ENCODE data around the gene OASL.

Gene OASL

DNA sequence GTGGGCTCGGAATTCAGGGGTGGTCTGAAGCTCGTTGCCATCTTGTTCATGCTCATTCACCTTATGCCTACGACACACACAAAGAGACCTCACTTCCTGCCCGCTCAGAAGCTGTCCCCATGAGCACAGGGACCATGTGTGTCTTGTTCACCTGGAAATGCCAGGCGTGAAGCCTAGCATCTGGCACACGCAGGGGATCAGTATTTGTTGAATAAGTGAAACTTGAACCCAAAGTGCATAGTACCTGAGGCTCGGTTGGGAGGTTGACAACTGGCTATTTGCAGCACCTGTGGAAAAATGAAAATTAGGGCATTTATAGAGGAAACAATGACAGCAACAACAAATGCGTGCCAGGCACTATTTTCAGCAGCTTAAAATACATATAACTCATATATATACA, 28.2 kb downstream of the OASL start:
- DNase-seq: no peak

- no peak for DNase-seq
These were observed 29.3 kb downstream of the OASL start for GRCh38 chr12:121009741-121010140.

DNA sequence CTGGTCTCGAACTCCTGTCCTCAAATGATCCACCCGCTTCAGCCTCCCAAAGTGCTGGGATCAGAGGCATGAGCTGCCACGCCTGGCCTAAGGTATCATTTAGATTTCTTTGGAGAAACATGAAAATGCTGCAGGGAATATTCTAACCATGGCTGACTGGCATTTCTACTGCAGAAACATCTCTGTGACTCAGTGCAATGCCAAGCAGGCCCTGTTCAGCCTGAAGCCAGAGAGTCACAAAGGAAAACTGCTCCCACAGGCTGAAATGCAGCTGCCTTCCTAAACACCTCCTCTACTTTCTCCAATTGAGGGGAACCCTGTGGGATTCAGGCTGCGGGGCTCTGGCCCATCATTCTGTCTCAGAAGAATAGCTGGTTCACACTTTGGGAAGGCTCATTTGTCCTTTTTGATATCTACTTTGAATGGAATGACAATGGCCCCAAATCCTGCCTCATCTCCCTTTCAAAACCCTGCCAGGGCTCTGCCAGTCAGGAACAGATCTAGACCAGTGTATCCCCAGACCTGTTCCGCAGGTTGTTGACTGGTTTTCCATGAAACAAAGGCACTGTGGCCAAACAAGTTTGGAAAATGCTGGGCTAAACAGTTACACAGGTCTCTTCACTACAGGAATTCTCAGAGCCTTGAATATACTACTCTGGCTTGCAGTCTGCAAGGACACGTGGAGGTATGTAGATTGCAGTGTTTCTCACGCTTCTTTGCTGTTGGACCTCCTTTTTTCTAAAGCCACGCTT, 30.5 kb downstream of the OASL start:
- no peak for DNase-seq

DNA sequence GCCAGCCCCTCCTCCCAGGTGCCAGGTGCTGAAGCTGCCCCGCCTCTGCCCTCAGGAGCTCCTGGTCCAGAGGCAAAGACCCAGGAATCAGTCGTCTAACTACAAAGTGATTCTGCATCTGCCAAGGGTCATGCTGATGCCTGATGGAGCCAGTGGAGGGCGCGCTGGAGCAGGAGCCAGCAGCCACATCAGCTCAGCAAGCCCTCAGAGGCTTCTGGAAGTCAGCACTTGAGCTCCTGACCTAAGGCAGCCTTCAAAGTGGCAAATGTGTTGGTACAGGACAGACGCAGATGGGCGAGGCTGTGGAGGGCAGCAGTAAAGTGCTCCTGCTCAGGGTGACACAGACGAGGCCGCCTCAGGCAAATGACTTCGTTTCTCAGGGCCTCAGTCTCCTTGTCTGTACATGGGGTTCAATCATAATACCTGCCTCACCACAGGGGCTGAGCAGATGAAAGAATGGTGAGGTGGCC, 33.7 kb downstream of the OASL start:
- peak; percentile 74 for DNase-seq

DNA sequence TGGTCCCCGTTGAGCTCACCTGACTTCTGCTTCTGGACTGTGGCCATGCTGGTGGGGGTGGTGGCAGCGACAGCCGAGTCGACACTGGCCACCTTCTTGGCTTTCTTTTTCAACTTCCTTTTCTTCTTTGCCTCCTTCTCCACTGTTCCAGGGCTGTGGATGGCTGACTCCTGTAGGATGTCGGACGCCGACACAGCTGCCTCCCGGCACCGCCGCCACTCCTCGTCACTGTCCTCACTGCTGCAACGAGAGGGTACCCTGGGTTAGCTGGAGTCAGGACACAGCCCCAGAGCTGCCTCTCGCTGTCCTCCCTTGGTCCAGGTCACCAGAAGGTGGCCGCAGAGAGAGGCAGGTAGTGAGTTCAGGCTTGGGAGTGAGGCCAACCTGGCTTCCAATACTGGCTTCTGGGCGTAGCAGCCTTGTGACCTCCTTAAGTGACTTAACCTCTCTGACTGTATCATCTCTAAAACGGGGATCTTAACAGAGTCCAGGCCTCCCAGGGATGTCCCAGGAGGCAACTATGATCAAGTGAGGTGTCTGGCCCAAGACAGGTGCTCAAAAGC, 34.7 kb downstream of the OASL start:
- DNase-seq: no peak

DNA sequence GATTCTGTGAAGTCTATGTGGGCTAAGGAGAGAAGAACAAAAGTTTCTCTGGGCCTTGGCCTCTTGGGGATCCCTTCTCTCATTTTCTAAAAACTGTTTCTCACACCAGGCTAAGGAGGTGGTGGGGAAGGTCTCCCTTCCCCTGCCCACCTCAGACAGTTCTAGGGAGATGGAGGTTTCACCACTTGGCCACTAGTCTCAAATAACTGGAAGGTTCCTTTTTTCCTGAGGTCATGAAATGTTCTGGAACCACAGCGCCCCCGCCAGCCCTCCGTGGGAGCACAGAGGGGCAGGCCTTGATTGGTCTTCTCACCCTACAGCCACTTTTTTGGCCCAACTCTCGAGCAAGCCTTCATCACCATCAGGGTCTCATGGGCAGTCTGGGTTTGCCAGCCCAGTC, 35.4 kb downstream of the OASL start:
- DNase-seq: no peak

GRCh38 chr12:121001841-121002483, 37.1 kb downstream of the OASL start:
- DNase-seq: no peak

GRCh38 chr12:121001060-121001459, 38.0 kb downstream of the OASL start:
- DNase-seq: no peak

- DNase-seq: no peak
These were observed 38.5 kb downstream of the OASL start for GRCh38 chr12:121000530-121000929.

- DNase-seq: no peak
These were observed 39.6 kb downstream of the OASL start for GRCh38 chr12:120999191-121000120.

DNA sequence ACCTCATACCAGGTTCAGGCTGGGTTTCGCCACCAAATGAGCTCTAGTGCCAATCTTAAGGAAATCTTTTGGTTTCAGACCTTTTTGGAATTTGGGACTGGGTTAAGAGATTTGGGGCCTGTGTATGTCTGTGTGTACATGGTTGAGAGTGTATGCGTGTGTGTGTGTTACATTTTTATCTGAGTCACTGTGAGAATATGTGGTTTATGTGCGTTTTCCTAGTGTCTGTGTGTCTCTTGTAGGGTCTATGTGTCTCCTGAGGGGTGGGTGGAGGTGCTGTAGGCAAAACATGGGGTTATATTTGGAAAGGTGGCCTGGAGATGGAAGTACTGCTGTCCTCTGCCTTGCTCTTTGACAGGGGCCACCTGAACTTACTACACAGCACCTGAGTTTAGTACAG, 40.6 kb downstream of the OASL start:
- no peak for DNase-seq

DNA sequence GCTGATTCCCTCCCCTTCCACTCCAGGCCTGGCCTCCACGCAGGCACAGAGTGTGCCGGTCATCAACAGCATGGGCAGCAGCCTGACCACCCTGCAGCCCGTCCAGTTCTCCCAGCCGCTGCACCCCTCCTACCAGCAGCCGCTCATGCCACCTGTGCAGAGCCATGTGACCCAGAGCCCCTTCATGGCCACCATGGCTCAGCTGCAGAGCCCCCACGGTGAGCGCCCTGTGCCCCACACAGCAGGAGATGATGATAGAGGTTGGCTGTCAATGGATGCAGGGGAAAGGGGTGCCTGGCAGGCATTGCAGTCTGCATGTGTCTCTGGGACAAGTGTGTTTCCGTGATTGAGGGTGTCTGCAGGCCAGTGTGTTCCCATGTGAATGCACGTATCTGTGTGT, 41.6 kb downstream of the OASL start:
- DNase-seq: no peak

DNA sequence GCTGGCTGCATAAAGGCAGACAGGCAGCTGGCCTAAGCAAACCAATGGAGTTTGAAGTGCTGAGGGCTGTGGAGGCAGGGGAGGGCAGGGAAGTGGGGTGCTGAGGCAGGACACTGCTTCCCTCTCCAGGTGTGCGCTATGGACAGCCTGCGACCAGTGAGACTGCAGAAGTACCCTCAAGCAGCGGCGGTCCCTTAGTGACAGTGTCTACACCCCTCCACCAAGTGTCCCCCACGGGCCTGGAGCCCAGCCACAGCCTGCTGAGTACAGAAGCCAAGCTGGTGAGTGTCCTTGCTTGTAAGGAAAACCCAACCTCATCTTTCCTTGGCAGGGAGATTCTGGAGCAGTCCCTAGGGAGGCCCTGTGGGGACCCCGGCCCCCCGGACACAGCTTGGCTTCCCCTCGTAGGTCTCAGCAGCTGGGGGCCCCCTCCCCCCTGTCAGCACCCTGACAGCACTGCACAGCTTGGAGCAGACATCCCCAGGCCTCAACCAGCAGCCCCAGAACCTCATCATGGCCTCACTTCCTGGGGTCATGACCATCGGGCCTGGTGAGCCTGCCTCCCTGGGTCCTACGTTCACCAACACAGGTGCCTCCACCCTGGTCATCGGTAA, 42.8 kb downstream of the OASL start:
- no peak for DNase-seq

DNA sequence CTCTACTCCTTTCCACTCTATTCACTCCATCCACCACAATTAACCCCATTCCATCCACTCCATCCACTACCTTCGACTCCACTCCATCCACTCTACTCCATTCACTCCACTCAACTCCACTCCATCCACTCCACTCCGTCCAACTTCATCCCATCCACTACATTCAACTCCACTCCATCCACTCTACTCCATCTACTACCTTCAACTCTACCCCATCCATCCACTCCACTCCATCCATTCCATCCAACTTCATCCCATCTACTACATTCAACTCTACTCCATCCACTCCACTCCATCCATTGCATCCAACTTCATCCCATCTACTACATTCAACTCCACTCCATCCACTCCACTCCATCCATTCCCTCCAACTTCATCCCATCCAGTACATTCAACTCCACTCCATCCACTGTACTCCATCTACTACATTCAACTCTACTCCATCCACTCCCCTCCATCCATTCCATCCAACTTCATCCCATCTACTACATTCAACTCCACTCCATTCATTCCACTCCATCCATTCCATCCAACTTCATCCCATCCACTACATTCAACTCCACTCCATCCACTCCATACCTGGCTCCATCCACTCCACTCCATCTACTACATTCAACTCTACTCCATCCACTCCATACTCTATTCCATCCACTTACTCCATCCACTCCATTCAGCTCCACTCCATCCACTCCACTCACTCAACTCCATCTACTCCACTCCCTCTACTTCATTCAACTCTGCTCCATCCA, 44.3 kb downstream of the OASL start:
- DNase-seq: no peak

DNA sequence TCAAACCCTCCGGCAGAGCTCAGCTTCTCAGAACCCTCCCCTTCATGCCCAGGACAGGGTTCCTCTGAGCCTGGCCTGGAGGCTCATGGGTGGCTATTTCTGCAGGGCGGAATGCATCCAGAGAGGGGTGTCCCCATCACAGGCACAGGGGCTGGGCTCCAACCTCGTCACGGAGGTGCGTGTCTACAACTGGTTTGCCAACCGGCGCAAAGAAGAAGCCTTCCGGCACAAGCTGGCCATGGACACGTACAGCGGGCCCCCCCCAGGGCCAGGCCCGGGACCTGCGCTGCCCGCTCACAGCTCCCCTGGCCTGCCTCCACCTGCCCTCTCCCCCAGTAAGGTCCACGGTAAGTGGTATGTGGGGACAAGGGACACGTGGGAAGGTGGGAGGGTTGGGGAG, 45.0 kb downstream of the OASL start:
- no peak for DNase-seq

GRCh38 chr12:120993496-120993895, 45.5 kb downstream of the OASL start:
- no peak for DNase-seq

- DNase-seq: no peak
These were observed 46.1 kb downstream of the OASL start for GRCh38 chr12:120992989-120993388.

- no peak for DNase-seq
These were observed 47.1 kb downstream of the OASL start for GRCh38 chr12:120991965-120992364.

DNA sequence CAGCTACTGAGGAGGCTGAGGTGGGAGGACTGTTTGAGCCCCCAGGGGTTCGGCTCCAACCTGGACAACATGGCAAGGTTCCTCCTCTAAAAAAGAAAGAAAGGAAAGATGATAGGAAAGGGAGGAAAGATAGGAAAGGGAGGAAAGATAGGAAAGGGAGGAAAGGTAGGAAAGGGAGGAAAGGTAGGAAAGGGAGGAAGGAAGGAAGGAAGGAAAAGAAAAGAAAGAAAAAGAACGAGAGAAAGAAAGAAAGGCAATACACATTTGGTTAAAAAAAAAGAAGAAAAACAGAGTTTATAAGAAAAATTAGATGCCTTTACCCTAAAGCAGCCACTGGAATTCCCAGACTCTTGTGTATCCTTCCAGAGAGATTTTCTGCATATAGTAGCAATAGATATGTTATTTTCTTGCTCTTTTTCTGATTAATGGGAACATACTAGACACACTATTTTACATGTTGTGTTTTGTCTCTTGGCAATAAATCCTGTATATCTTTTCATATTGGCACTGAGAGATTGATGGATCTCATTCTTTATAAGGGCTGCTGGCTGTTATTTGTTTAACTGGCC, 48.5 kb downstream of the OASL start:
- DNase-seq: no peak

GRCh38 chr12:120989687-120990086, 49.4 kb downstream of the OASL start:
- no peak for DNase-seq

DNA sequence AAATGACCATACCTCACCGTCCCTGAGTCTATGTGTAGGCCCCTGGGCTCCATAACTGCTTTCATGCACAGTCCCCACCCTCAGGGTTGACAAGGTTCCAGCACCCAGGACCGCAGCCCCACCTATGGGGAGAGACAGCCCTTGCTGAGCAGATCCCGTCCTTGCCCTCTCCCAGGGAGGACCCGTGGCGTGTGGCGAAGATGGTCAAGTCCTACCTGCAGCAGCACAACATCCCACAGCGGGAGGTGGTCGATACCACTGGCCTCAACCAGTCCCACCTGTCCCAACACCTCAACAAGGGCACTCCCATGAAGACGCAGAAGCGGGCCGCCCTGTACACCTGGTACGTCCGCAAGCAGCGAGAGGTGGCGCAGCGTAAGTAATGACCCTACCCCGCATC, 50.4 kb downstream of the OASL start:
- DNase-seq: no peak

DNA sequence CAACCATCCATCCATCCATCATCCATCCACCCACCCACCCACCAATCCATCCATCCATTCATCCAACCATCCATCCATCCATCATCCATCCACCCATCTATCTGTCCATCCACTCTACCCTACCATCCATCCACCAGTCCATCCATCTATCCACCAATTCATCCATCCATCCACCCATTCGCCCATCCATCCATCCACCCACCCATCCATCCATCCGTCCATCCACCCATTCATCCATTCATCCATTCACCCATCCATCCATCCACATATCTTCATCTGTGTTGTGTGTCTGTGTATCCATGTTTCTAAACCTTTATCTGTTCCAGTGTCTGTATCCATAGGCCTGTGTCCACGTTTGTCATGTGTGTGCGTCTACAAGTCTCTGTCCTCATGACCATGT, 50.8 kb downstream of the OASL start:
- no peak for DNase-seq
